HEK293 (cell line): ENCODE results near the gene WWTR1.
A peak's percentile ranks its signal among the peaks of the same experiment; 100 is the strongest.

Source experiments
- CTCF ChIA-PET: fragments of 350-600 bp; formaldehyde crosslinking; extraction: SDS; loops from one replicate; lab custom pipeline; 2021; ENCODE audit warnings: antibody characterized with exemption; lab: Yijun Ruan, JAX
- POLR2A ChIA-PET: fragments of 300-600 bp; formaldehyde crosslinking; extraction: SDS; loops from one replicate; lab custom pipeline; 2020; ENCODE audit warnings: antibody characterized with exemption, inconsistent platforms; lab: Yijun Ruan, JAX
- H3K27ac ChIP-seq: fragments of 200-500 bp; sonication (Bioruptor generic); 2 replicates; pipeline ENCODE4 v1.5.1; 2014; ENCODE audit warnings: low read depth, low read length, control low read depth, inconsistent platforms; ENCODE audit errors: extremely low read depth
- H3K36me3 ChIP-seq, 2 experiments: fragments of 200-500 bp in 1 of 2; sonication (Bioruptor generic) in 1 of 2; 1 replicate in 1 of 2; 2 replicates in 1 of 2; pipeline ENCODE4 v1.5.1; 2014 to 2017; ENCODE audit warnings: inconsistent platforms in 2 of 2, low read length in 2 of 2; ENCODE audit not compliant: control insufficient read depth in 2 of 2, insufficient read depth in 1 of 2
- H3K4me1 ChIP-seq: fragments of 200-500 bp; sonication (Bioruptor generic); 2 replicates; pipeline ENCODE4 v1.5.1; 2014; ENCODE audit warnings: mild to moderate bottlenecking, low read length, inconsistent platforms; ENCODE audit not compliant: control insufficient read depth, insufficient read depth
- H3K4me3 ChIP-seq: 2 replicates; pipeline ENCODE4 v1.5.1; 2011; ENCODE audit warnings: low read depth, mild to moderate bottlenecking, control low read depth, low read length, moderate library complexity
- H3K9me3 ChIP-seq: fragments of 200-500 bp; sonication (Bioruptor generic); 2 replicates; pipeline ENCODE4 v1.5.1; 2014; ENCODE audit warnings: low read depth, low read length, inconsistent platforms; ENCODE audit not compliant: control insufficient read depth, insufficient read depth
- GFI1B ChIP-seq: fragments of 450-650 bp; formaldehyde crosslinking; IDR thresholded peaks from 2 replicates; pipeline ENCODE4 v1.5.1; 2016; ENCODE audit warnings: missing biosample characterization, missing genetic modification characterization
- KLF8 ChIP-seq: fragments of 450-650 bp; formaldehyde crosslinking; IDR thresholded peaks from 2 replicates; pipeline ENCODE4 v1.5.1; 2016; ENCODE audit warnings: missing biosample characterization, missing genetic modification characterization
- OSR2 ChIP-seq: fragments of 450-650 bp; formaldehyde crosslinking; IDR thresholded peaks from 2 replicates; pipeline ENCODE4 v1.5.1; 2016; ENCODE audit warnings: missing biosample characterization, missing genetic modification characterization
- RBAK ChIP-seq: fragments of 450-650 bp; formaldehyde crosslinking; IDR thresholded peaks from 2 replicates; pipeline ENCODE4 v1.5.1; 2016; ENCODE audit warnings: missing biosample characterization, missing genetic modification characterization
- SP7 ChIP-seq: fragments of 450-650 bp; formaldehyde crosslinking; IDR thresholded peaks from 2 replicates; pipeline ENCODE4 v1.5.1; 2016; ENCODE audit warnings: missing biosample characterization, missing genetic modification characterization
- ZBTB17 ChIP-seq: fragments of 450-650 bp; formaldehyde crosslinking; IDR thresholded peaks from 2 replicates; pipeline ENCODE4 v1.5.1; 2016; ENCODE audit warnings: missing biosample characterization, missing genetic modification characterization
- ZFP3 ChIP-seq: fragments of 450-650 bp; formaldehyde crosslinking; IDR thresholded peaks from 2 replicates; pipeline ENCODE4 v1.5.1; 2016; ENCODE audit warnings: low read depth, missing biosample characterization, missing genetic modification characterization
- ZNF2 ChIP-seq: fragments of 450-650 bp; formaldehyde crosslinking; IDR thresholded peaks from 2 replicates; pipeline ENCODE4 v1.5.1; 2016; ENCODE audit warnings: missing biosample characterization, missing genetic modification characterization
- ZNF202 ChIP-seq: fragments of 450-650 bp; formaldehyde crosslinking; IDR thresholded peaks from 2 replicates; pipeline ENCODE4 v1.5.1; 2016; ENCODE audit warnings: missing biosample characterization, missing genetic modification characterization, borderline replicate concordance
- ZNF341 ChIP-seq: fragments of 450-650 bp; formaldehyde crosslinking; IDR thresholded peaks from 2 replicates; pipeline ENCODE4; 2016; ENCODE audit warnings: low read depth, missing biosample characterization, missing genetic modification characterization
- ZNF48 ChIP-seq: fragments of 450-650 bp; formaldehyde crosslinking; IDR thresholded peaks from 2 replicates; pipeline ENCODE4 v1.5.1; 2016; ENCODE audit warnings: missing biosample characterization, missing genetic modification characterization
- ZNF596 ChIP-seq: fragments of 450-650 bp; IDR thresholded peaks from 2 replicates; pipeline ENCODE4 v1.5.0; 2018; ENCODE audit warnings: missing biosample characterization, mild to moderate bottlenecking, missing genetic modification characterization, moderate library complexity
- ZNF600 ChIP-seq: fragments of 450-650 bp; formaldehyde crosslinking; IDR thresholded peaks from 2 replicates; pipeline ENCODE4 v1.5.1; 2016; ENCODE audit warnings: missing biosample characterization, missing genetic modification characterization
- ZNF629 ChIP-seq: fragments of 450-650 bp; formaldehyde crosslinking; IDR thresholded peaks from 2 replicates; pipeline ENCODE4 v1.5.1; 2017; ENCODE audit warnings: missing biosample characterization, missing genetic modification characterization
- ZNF664 ChIP-seq: fragments of 450-650 bp; formaldehyde crosslinking; IDR thresholded peaks from 2 replicates; pipeline ENCODE4 v1.5.1; 2016; ENCODE audit warnings: missing biosample characterization, missing genetic modification characterization
- ZNF76 ChIP-seq: fragments of 450-650 bp; formaldehyde crosslinking; IDR thresholded peaks from 2 replicates; pipeline ENCODE4; 2016; ENCODE audit warnings: low read depth, missing biosample characterization, missing genetic modification characterization, borderline replicate concordance
- ZNF785 ChIP-seq: fragments of 450-650 bp; formaldehyde crosslinking; IDR thresholded peaks from 2 replicates; pipeline ENCODE4 v1.5.1; 2016; ENCODE audit warnings: missing biosample characterization, missing genetic modification characterization
- ZNF830 ChIP-seq: fragments of 450-650 bp; IDR thresholded peaks from 2 replicates; pipeline ENCODE4 v1.5.0; 2018; ENCODE audit warnings: missing biosample characterization, missing genetic modification characterization, low read depth, mild to moderate bottlenecking, moderate library complexity
- ZSCAN30 ChIP-seq: fragments of 450-650 bp; IDR thresholded peaks from 2 replicates; pipeline ENCODE4 v1.5.1; 2018; ENCODE audit warnings: missing biosample characterization, mild to moderate bottlenecking, missing genetic modification characterization, moderate library complexity
- TF ChIP-seq, protein P1 (sequence below): fragments of 450-650 bp; formaldehyde crosslinking; IDR thresholded peaks from 2 replicates; pipeline ENCODE4 v1.5.1; 2017; ENCODE audit warnings: missing biosample characterization, missing genetic modification characterization
- TF ChIP-seq, protein P2 (sequence below): fragments of 450-650 bp; formaldehyde crosslinking; IDR thresholded peaks from 2 replicates; pipeline ENCODE4 v1.5.1; 2017; ENCODE audit warnings: missing biosample characterization, missing genetic modification characterization

The WWTR1 gene

DNA sequence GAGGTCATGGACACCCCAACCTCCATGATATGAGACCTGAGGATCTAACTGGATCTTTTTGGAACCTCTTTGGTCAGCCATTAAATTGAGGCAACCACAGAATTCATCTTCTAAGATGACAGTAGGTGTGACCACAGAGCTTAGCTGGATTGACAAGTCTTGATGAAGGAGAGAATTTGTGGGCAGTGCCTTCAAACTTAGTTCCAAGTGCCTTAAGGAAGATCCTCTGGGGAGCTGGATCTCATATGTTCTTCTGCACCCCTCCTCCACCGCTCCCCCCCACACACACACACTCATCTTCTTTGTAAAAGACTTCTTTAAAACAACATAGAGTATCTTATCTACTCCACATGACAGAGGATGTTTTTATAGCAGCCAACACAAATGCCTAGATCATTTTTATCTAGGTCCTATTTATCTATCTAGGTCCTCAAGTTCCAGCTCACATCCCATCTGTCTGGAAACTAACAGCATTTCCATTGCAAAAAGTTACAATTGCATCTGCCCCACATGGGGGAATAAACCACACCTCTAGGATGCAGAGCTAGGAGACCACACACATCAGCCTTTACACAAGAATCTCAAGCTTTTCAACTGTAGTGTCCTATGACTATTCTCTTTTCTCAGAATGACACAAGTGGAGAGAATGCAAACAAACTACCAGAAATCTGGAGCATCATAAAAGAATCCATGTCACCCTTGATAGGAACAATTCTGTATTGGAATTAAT, 37.4 kb downstream of the WWTR1 start:
- no peak overlapping the region for H3K4me3 ChIP-seq
- H3K9me3 ChIP-seq: no peaks in the 10 kb centered on the region
- H3K4me1 ChIP-seq: peaks cover 21% of the 10 kb centered on the region
- no peaks in the 10 kb centered on the region for H3K36me3 ChIP-seq
- H3K27ac ChIP-seq: no peak overlapping the region
- ChIA-PET POLR2A (no interaction called here), CTCF (no interaction called here)
- no peak for TF ChIP-seq ZNF202 (tag by site-specific recombination)
- no peak for TF ChIP-seq RBAK (tag by site-specific recombination)
- no peak for TF ChIP-seq ZNF664 (tag by site-specific recombination)
- no peak for TF ChIP-seq ZNF48 (tag by site-specific recombination)
- TF ChIP-seq ZNF785: no peak

DNA sequence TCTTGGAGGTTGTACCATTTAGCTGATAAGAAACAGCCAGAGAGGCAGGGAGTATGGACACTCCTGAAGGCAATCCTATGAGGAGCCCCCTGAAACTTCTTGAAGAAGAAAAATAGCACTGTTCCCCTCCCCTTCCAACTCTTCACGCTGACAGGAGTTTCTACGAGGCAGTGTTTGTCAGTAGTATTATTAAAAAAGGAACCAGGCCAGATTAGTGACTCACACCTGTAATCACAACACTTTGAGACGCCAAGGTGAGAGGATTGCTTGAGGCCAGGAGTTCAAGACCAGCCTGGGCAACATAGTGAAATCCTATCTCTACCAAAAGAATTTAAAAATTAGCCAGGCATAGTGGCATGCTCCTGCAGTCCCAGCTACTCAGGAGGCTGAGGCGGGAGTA, 38.7 kb downstream of the WWTR1 start:
- POLR2A ChIA-PET: interaction anchor here (1.0 kb wide), 1 partner anchor 39 kb away, joined by 4 read pairs; the partner anchor contains the start of gene WWTR1
- Histone ChIP-seq H3K36me3 (no peaks in the 10 kb centered on the region), H3K4me3 (no peak overlapping the region), H3K9me3 (no peaks in the 10 kb centered on the region), H3K27ac (no peak overlapping the region), H3K4me1 (peaks cover 21% of the 10 kb centered on the region)
- CTCF ChIA-PET: interaction anchor here (0.5 kb wide), 1 partner anchor 130 kb away, joined by 3 read pairs; no protein-coding TSS in a partner anchor
- TF ChIP-seq ZNF596: no peak
- TF ChIP-seq, protein P1, sequence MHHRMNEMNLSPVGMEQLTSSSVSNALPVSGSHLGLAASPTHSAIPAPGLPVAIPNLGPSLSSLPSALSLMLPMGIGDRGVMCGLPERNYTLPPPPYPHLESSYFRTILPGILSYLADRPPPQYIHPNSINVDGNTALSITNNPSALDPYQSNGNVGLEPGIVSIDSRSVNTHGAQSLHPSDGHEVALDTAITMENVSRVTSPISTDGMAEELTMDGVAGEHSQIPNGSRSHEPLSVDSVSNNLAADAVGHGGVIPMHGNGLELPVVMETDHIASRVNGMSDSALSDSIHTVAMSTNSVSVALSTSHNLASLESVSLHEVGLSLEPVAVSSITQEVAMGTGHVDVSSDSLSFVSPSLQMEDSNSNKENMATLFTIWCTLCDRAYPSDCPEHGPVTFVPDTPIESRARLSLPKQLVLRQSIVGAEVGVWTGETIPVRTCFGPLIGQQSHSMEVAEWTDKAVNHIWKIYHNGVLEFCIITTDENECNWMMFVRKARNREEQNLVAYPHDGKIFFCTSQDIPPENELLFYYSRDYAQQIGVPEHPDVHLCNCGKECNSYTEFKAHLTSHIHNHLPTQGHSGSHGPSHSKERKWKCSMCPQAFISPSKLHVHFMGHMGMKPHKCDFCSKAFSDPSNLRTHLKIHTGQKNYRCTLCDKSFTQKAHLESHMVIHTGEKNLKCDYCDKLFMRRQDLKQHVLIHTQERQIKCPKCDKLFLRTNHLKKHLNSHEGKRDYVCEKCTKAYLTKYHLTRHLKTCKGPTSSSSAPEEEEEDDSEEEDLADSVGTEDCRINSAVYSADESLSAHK (tag by site-specific recombination): peak; percentile 84

DNA sequence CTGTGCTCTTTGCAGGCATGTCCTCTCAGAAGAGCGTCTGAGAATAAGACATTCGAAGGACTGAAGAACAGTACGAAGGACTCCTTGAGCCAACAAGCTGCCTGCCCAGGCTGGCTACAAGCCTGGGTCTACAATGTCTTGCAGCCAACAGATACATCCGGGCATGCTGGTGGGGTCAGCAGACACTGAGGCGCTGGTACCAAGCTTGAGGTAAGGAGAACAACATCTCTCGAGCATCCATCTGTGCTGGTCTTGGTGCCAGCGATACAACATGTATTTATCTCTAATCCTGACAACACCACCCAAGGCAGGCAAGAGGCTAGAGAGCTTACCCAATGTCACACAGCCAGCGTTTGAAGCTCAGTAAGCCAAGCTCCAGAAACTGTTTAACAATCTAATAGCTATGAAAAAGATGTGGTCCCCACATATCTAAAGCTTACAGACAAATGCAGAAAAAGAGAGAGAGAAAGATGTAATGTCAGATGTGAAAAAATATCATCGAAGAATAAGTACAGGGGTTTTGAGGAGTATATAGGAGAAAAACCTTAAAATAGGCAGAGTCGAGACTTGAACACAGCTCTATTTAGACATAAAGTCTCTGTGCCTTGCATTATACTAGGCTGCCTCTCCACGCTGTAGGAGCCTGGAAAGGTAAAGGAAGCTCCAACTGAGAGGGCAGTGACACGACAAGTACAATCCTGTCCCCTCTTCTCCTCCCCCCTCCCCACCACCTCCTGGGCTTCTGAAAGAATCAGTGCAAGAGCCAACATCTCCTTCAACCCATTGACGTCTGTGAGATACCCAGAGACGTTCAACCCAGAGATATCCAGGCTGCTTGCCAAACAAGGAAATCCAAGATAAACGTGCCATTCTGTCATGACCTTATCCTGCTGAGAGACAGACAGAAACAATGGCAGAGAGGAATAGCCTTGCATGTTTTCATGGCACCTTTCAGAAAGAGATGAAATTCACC, 39.4 kb downstream of the WWTR1 start:
- H3K36me3 ChIP-seq: no peaks in the 10 kb centered on the region
- H3K4me1 ChIP-seq: peaks cover 21% of the 10 kb centered on the region
- ChIA-PET POLR2A (interaction anchor here (1.0 kb wide), 1 partner anchor 39 kb away, joined by 4 read pairs; the partner anchor contains the start of gene WWTR1), CTCF (interaction anchor here (0.5 kb wide), 1 partner anchor 129 kb away, joined by 3 read pairs; no protein-coding TSS in a partner anchor)
- no peak overlapping the region for H3K27ac ChIP-seq
- H3K9me3 ChIP-seq: no peaks in the 10 kb centered on the region
- no peak overlapping the region for H3K4me3 ChIP-seq
- TF ChIP-seq ZNF629: peak; percentile 66
- TF ChIP-seq SP7 (tag by site-specific recombination): peak; percentile 26; the same call in 1 of the 2 replicates
- no peak for TF ChIP-seq ZNF830 (tag by site-specific recombination)
- TF ChIP-seq ZNF341 (tag by site-specific recombination): peak; percentile 37
- TF ChIP-seq ZNF2 (tag by site-specific recombination): no peak
- TF ChIP-seq, protein P2, sequence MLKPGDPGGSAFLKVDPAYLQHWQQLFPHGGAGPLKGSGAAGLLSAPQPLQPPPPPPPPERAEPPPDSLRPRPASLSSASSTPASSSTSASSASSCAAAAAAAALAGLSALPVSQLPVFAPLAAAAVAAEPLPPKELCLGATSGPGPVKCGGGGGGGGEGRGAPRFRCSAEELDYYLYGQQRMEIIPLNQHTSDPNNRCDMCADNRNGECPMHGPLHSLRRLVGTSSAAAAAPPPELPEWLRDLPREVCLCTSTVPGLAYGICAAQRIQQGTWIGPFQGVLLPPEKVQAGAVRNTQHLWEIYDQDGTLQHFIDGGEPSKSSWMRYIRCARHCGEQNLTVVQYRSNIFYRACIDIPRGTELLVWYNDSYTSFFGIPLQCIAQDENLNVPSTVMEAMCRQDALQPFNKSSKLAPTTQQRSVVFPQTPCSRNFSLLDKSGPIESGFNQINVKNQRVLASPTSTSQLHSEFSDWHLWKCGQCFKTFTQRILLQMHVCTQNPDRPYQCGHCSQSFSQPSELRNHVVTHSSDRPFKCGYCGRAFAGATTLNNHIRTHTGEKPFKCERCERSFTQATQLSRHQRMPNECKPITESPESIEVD (tag by site-specific recombination): peak; percentile 28; the same call in 1 of the 2 replicates
- peak; percentile 75 for TF ChIP-seq ZBTB17
- TF ChIP-seq ZNF600 (tag by site-specific recombination): 0 out of 2 replicates have a peak, but pooled peaks have one; percentile 12
- peak; percentile 50; the same call in 1 of the 2 replicates for TF ChIP-seq ZSCAN30 (tag by site-specific recombination)
- peak; percentile 63; the same call in 1 of the 2 replicates for TF ChIP-seq GFI1B
- TF ChIP-seq KLF8: no peak
- no peak for TF ChIP-seq ZNF76
- TF ChIP-seq ZFP3 (tag by site-specific recombination): peak; percentile 62
- TF ChIP-seq OSR2 (tag by site-specific recombination): peak; percentile 28; the same call in 1 of the 2 replicates
- TF ChIP-seq ZNF48 (tag by site-specific recombination): no peak
